Hepatocyte (in vitro differentiated cells): ENCODE results near the gene TK2. TPM values are rescaled to one million over a fixed set of nuclear protein-coding genes. Genes with fewer than 3 reads are reported as not detected.
A peak's percentile ranks its signal among the peaks of the same experiment; 100 is the strongest.

Experiments used
- DNase-seq: peaks from one replicate; pipeline ENCODE4 v3.0.0-alpha.2; 2016; ENCODE audit warnings: low spot score
- H2AFZ ChIP-seq: fragments of 200-600 bp; sonication (generic); 2 replicates; pipeline ENCODE4 v1.6.0; 2016; ENCODE audit warnings: antibody characterized with exemption, mild to moderate bottlenecking
- H3K27ac ChIP-seq: fragments of 200-600 bp; sonication (generic); 2 replicates; pipeline ENCODE4 v1.5.1; 2016; ENCODE audit warnings: mild to moderate bottlenecking
- H3K27me3 ChIP-seq: fragments of 200-600 bp; sonication (generic); 2 replicates; pipeline ENCODE4 v1.6.1; 2016
- H3K36me3 ChIP-seq: fragments of 200-600 bp; sonication (generic); replicated peaks from 2 replicates; pipeline ENCODE4 v1.5.1; 2016; ENCODE audit warnings: low read depth; ENCODE audit not compliant: insufficient read depth
- H3K4me1 ChIP-seq: fragments of 200-600 bp; sonication (generic); 2 replicates; pipeline ENCODE4 v1.5.1; 2016; ENCODE audit warnings: mild to moderate bottlenecking, moderate library complexity; ENCODE audit not compliant: insufficient read depth
- H3K4me2 ChIP-seq: fragments of 200-600 bp; sonication (generic); 2 replicates; pipeline ENCODE4 v1.6.0; 2016
- H3K4me3 ChIP-seq: fragments of 200-600 bp; sonication (generic); 2 replicates; pipeline ENCODE4 v1.5.1; 2016; ENCODE audit warnings: mild to moderate bottlenecking
- H3K79me2 ChIP-seq: fragments of 200-600 bp; sonication (generic); 2 replicates; pipeline ENCODE4 v1.6.0; 2017; ENCODE audit warnings: mild to moderate bottlenecking
- H3K9me2 ChIP-seq: fragments of 200-600 bp; sonication (generic); replicated peaks from 2 replicates; pipeline ENCODE4 v1.6.0; 2017; ENCODE audit warnings: mild to moderate bottlenecking; ENCODE audit not compliant: insufficient read depth
- H3K9me3 ChIP-seq: fragments of 200-600 bp; sonication (generic); 2 replicates; pipeline ENCODE4 v1.5.1; 2016; ENCODE audit warnings: low read depth, mild to moderate bottlenecking
- H4K20me1 ChIP-seq: fragments of 200-600 bp; sonication (generic); 2 replicates; pipeline ENCODE4 v1.6.0; 2016; ENCODE audit warnings: mild to moderate bottlenecking; ENCODE audit not compliant: insufficient read depth, poor library complexity, severe bottlenecking
- EZH2 ChIP-seq: fragments of 200-600 bp; sonication (generic); IDR thresholded peaks from 2 replicates; pipeline ENCODE4 v1.6.1; 2016; ENCODE audit warnings: antibody characterized with exemption, mild to moderate bottlenecking, borderline replicate concordance
- EZH2phosphoT487 ChIP-seq: fragments of 200-600 bp; sonication (generic); IDR thresholded peaks from one replicate; pipeline ENCODE4 v1.6.1; 2018; ENCODE audit warnings: antibody characterized with exemption, mild to moderate bottlenecking, low read depth, moderate library complexity; ENCODE audit not compliant: unreplicated experiment, severe bottlenecking
- WGBS: methylation state at CpG from one replicate; pipeline ENCODE4 v1.1.6; 2016; ENCODE audit warnings: low lambda C conversion rate; ENCODE audit errors: missing lambda C conversion rate; 5-methylcytosine and 5-hydroxymethylcytosine counted together
- polyA plus RNA-seq: library from polyadenylated mRNA; unstranded; fragments of >200 nt; fragmentation: Nextera tagmentation; extraction: Ambion mirVana; gene quantifications from 2 replicates; pipeline ENCODE4 v1.2.1, GENCODE V29; 2016
- total RNA-seq: library from RNA; depleted of rRNA; stranded (reverse); fragments of >200 nt; gene quantifications from 2 replicates; pipeline ENCODE4 v1.2.3, GENCODE V29; 2014
- TF ChIP-seq, protein P1 (sequence below): fragments of 200-600 bp; sonication (generic); IDR thresholded peaks from 2 replicates; pipeline ENCODE4 v1.5.1; 2016; ENCODE audit warnings: antibody characterized with exemption, mild to moderate bottlenecking; ENCODE audit not compliant: poor library complexity

Gene TK2
- total and polyA plus RNA-seq, 2 experiments from 2014 or later, result 10.1 to 14.3 TPM

DNA sequence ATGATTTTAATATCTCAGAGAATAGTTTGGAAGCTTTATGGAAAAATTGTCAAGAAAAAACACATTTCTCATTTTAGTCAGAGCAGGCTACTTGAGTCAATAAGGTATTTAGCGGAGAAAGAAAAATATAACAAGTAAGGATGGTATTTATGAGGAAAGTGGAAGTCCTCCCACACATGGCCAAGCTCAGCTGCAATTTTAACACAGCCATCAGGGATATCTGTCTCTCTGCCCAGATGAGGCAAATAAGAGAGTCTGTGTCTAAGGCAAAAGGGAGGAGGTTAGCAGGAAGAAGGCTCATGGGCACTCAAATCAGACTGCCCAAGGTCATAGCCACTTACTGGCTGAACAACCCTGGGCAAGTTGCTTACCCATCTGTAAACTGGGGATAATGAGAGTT is 24.2 kb upstream of the TK2 start:
- H2AFZ ChIP-seq, result no peak overlapping the region
- H3K4me2 ChIP-seq, result no peak overlapping the region
- no peak for DNase-seq
- H3K9me3 ChIP-seq, result no peaks in the 10 kb centered on the region
- H3K4me3 ChIP-seq, result no peak overlapping the region
- TF ChIP-seq EZH2 (no peak), EZH2phosphoT487 (no peak)
- TF ChIP-seq, protein P1, sequence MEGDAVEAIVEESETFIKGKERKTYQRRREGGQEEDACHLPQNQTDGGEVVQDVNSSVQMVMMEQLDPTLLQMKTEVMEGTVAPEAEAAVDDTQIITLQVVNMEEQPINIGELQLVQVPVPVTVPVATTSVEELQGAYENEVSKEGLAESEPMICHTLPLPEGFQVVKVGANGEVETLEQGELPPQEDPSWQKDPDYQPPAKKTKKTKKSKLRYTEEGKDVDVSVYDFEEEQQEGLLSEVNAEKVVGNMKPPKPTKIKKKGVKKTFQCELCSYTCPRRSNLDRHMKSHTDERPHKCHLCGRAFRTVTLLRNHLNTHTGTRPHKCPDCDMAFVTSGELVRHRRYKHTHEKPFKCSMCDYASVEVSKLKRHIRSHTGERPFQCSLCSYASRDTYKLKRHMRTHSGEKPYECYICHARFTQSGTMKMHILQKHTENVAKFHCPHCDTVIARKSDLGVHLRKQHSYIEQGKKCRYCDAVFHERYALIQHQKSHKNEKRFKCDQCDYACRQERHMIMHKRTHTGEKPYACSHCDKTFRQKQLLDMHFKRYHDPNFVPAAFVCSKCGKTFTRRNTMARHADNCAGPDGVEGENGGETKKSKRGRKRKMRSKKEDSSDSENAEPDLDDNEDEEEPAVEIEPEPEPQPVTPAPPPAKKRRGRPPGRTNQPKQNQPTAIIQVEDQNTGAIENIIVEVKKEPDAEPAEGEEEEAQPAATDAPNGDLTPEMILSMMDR, result no peak
- H3K36me3 ChIP-seq, result no peaks in the 10 kb centered on the region
- no peaks in the 10 kb centered on the region for H4K20me1 ChIP-seq
- no peaks in the 10 kb centered on the region for H3K9me2 ChIP-seq
- WGBS, result 100% methylated on average over 1 of the region's 1 CpG
- peaks cover 17% of the 10 kb centered on the region for H3K27me3 ChIP-seq
- no peaks in the 10 kb centered on the region for H3K79me2 ChIP-seq
- no peak overlapping the region for H3K27ac ChIP-seq
- peaks cover 7% of the 10 kb centered on the region for H3K4me1 ChIP-seq

DNA sequence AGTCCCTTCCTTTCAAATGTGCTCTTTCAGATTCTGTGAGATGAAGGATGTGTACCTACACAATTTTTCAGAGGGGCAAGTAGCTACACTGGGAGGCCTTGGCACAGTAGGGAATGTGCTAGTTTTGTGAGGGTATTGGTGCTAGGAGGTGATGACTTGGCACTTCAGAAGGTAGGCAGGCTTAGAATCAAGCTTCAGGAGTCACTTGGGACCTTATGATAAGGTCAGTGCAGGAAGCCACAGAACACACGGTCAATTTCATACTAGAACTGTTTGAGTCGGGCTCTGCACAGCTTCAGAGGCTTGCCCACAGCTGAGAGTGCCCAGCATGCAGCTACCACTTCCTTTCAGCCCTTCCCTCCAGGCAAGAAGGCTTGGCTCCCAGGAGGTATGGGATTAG is 22.4 kb upstream of the TK2 start:
- no peak overlapping the region for H3K4me3 ChIP-seq
- no peaks in the 10 kb centered on the region for H3K27me3 ChIP-seq
- H3K9me2 ChIP-seq, result no peaks in the 10 kb centered on the region
- no peaks in the 10 kb centered on the region for H3K9me3 ChIP-seq
- H3K27ac ChIP-seq, result no peak overlapping the region
- no peak for TF ChIP-seq EZH2phosphoT487
- no peak for TF ChIP-seq EZH2
- TF ChIP-seq, protein P1, result no peak
- H3K4me1 ChIP-seq, result peaks cover 7% of the 10 kb centered on the region
- H2AFZ ChIP-seq, result no peak overlapping the region
- no peak overlapping the region for H3K4me2 ChIP-seq
- no peaks in the 10 kb centered on the region for H4K20me1 ChIP-seq
- no peak for DNase-seq
- no peaks in the 10 kb centered on the region for H3K36me3 ChIP-seq
- no peaks in the 10 kb centered on the region for H3K79me2 ChIP-seq
- 88% methylated on average over 2 of the region's 2 CpGs for WGBS

DNA sequence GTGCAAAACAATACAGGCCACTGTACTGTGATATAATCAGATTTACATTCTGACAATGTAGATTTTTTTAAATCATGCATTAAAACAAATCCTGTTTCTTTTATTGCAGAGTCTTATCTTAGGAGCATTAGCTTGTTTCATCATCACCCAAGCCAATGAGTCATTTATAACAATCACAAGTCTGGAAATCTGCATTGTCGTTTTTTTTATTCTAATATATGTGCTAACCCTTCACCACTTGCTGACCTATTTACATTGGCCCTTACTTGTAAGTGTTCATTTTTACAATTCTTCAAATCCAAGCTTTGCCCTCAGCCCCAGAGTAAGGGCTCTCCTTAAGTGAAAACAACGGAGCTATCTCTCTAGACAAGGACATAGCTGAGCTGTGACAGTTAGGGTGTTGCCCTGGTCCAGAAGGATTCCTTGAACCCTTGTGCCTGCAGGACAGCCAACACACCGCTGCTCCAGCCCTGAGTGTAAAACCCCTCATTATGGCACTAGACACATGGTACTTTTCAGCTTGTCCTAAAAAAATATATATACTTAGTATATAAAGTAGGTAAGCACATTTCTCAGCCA is 20.0 kb upstream of the TK2 start:
- no peaks in the 10 kb centered on the region for H3K9me2 ChIP-seq
- no peak for TF ChIP-seq EZH2phosphoT487
- TF ChIP-seq EZH2, result no peak
- TF ChIP-seq, protein P1, result no peak
- 55% methylated on average over 3 of the region's 3 CpGs for WGBS
- no peaks in the 10 kb centered on the region for H3K27me3 ChIP-seq
- no peak overlapping the region for H3K4me3 ChIP-seq
- peak overlapping the region; percentile 41 for H3K27ac ChIP-seq
- H2AFZ ChIP-seq, result no peak overlapping the region
- H3K9me3 ChIP-seq, result no peaks in the 10 kb centered on the region
- H3K36me3 ChIP-seq, result no peaks in the 10 kb centered on the region
- H3K79me2 ChIP-seq, result no peaks in the 10 kb centered on the region
- peak overlapping the region; percentile 4 for H3K4me2 ChIP-seq
- H3K4me1 ChIP-seq, result peaks cover 7% of the 10 kb centered on the region
- no peaks in the 10 kb centered on the region for H4K20me1 ChIP-seq
- DNase-seq, result peak; percentile 26
